Stimulated activated CD4-positive, alpha-beta T cell treated with anti-CD3 and anti-CD28 coated beads, Interleukin-15, amount 100 ng/mL, for 1 hour (primary cell): ENCODE data around the gene MTMR3.
"Not testable (repeated sequence)": the region's sequence is repeated elsewhere in the genome, so short reads cannot be mapped to it uniquely, and the experiment has no call there.

Source experiments
- DNase-seq, 2 donors: peaks; one replicate each; pipeline ENCODE4 v3.0.0-alpha.2; 2020; ENCODE audit warnings: low read depth in 1 of 2, low spot score in 1 of 2

Gene MTMR3

GRCh38 chr22:29956680-29957079 is 73.7 kb downstream of the MTMR3 start:
- no peak for DNase-seq

GRCh38 chr22:29958170-29958569 is 75.2 kb downstream of the MTMR3 start:
- DNase-seq = no peak

GRCh38 chr22:29964776-29965175 is 81.8 kb downstream of the MTMR3 start:
- DNase-seq = no peak

- DNase-seq = no peak
Measured at GRCh38 chr22:29967461-29967860, 84.5 kb downstream of the MTMR3 start.

- no peak for DNase-seq
Measured at GRCh38 chr22:29971607-29972006, 88.6 kb downstream of the MTMR3 start.

- no peak for DNase-seq
Measured at GRCh38 chr22:29972121-29972520, 89.1 kb downstream of the MTMR3 start.

GRCh38 chr22:29973269-29973668 is 90.3 kb downstream of the MTMR3 start:
- no peak for DNase-seq

- DNase-seq = not testable (repeated sequence)
Measured at GRCh38 chr22:29973680-29974079, 90.7 kb downstream of the MTMR3 start.

GRCh38 chr22:29975494-29975893 is 92.5 kb downstream of the MTMR3 start:
- no peak for DNase-seq

GRCh38 chr22:29977107-29977506 is 94.1 kb downstream of the MTMR3 start:
- no peak for DNase-seq

- DNase-seq = no peak
Measured at GRCh38 chr22:29979777-29980321, 96.9 kb downstream of the MTMR3 start.

- no peak for DNase-seq
Measured at GRCh38 chr22:29983296-29983917, 100.4 kb downstream of the MTMR3 start.

GRCh38 chr22:29985912-29986311 is 102.9 kb downstream of the MTMR3 start:
- DNase-seq = no peak

- no peak for DNase-seq
Measured at GRCh38 chr22:29987137-29987536, 104.2 kb downstream of the MTMR3 start.

- DNase-seq = no peak
Measured at GRCh38 chr22:29988719-29989118, 105.7 kb downstream of the MTMR3 start.

GRCh38 chr22:29989446-29989845 is 106.5 kb downstream of the MTMR3 start:
- no peak for DNase-seq

GRCh38 chr22:29992341-29993275 is 109.6 kb downstream of the MTMR3 start:
- no peak for DNase-seq

- no peak for DNase-seq
Measured at GRCh38 chr22:29994027-29994715, 111.2 kb downstream of the MTMR3 start.

GRCh38 chr22:29994943-29995342 is 112.0 kb downstream of the MTMR3 start:
- DNase-seq = no peak

GRCh38 chr22:29997107-29997506 is 114.1 kb downstream of the MTMR3 start:
- DNase-seq = no peak

- DNase-seq = no peak
Measured at GRCh38 chr22:29997516-29997915, 114.5 kb downstream of the MTMR3 start.
